HL-60 (cell line): ENCODE data around the gene DLG4.

Experiments used
- DNase-seq, 2 experiments: peaks; one replicate each; pipeline ENCODE4 v3.0.0-alpha.2; 2010 to 2020; ENCODE audit warnings: low read depth in 1 of 2, low spot score in 1 of 2
- H3K27ac ChIP-seq: fragments of 250-450 bp; sonication (Bioruptor Pico); replicated peaks from 2 replicates; pipeline ENCODE4 v1.5.1; 2020; ENCODE audit warnings: mild to moderate bottlenecking, moderate library complexity
- H3K27me3 ChIP-seq: fragments of 250-450 bp; sonication (Bioruptor Pico); 2 replicates; pipeline ENCODE4 v1.5.1; 2021; ENCODE audit warnings: mild to moderate bottlenecking, moderate library complexity; ENCODE audit not compliant: insufficient read depth, poor library complexity, severe bottlenecking
- H3K4me3 ChIP-seq: replicated peaks from 2 replicates; pipeline ENCODE4 v1.5.1; 2011; ENCODE audit warnings: mild to moderate bottlenecking, control low read depth, low read length; ENCODE audit not compliant: insufficient read depth
- GABPA ChIP-seq: IDR thresholded peaks from 2 replicates; pipeline ENCODE4 v1.6.1; 2012; ENCODE audit warnings: low read depth
- POLR2AphosphoS5 ChIP-seq: IDR thresholded peaks from 2 replicates; pipeline ENCODE4 v1.6.1; 2012; ENCODE audit warnings: low read depth
- REST ChIP-seq: IDR thresholded peaks from 2 replicates; pipeline ENCODE4 v1.6.1; 2012; ENCODE audit warnings: low read depth; ENCODE audit not compliant: insufficient replicate concordance
- SPI1 ChIP-seq: IDR thresholded peaks from 2 replicates; pipeline ENCODE4 v1.6.1; 2012; ENCODE audit warnings: low read depth, mild to moderate bottlenecking, borderline replicate concordance
- TF ChIP-seq, protein P1 (sequence below): IDR thresholded peaks from one replicate; pipeline ENCODE4 v1.5.1; 2011; ENCODE audit warnings: low read length, control low read depth, inconsistent platforms; ENCODE audit not compliant: insufficient read depth

The DLG4 gene

DNA sequence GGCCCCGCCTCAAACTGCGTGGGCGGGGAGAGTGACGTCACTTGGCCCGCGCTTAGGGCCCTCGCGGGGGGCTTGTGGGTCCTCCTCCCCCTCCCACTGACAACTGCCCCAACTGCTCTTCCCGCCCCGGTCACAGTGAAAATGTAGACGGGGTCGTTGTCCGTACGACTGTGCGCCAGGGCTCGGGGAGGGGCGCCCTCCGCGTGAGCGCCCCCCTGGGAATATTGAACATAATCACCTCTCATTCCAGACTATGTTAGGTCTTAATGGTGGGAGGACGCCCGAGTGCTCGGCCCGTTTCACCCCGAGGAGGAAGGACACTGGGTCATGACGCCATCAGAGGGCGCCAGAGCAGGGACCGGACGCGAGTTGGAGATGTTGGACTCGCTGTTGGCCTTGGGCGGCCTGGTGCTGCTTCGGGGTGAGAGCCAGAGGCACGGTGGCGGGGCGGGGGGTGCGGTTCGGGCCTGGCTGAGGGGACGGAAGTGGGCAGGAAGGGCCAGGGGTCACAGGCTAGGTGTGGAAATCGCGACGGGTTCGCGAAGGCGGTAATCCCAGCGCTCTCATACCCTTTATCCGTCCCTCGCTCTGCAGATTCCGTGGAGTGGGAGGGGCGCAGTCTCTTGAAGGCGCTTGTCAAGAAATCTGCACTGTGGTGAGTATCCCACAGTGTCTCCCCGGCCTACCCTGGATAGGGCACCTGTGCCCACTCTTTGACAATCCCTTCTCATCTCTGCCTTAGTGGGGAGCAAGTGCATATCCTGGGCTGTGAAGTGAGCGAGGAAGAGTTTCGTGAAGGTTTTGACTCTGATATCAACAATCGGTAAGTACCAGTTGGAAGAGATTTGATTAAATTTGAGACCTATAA, 32.8 kb upstream of the DLG4 start, which contains the start of gene ELP5:
TSS of gene ELP5 (plus strand) at position 40 of the 868 bp plus-strand sequence. CDS start at position 376, 336 bp downstream.
- Histone ChIP-seq H3K27ac (peak within 1 kb of the TSS; percentile 99), H3K27me3 (no peaks in the 10 kb centered on the region), H3K4me3 (peak within 1 kb of the TSS; percentile 67)
- DNase-seq, result peak; percentile 81 to 86
- TF ChIP-seq REST, result no peak
- peak; percentile 76 for TF ChIP-seq POLR2AphosphoS5
- no peak for TF ChIP-seq SPI1

DNA sequence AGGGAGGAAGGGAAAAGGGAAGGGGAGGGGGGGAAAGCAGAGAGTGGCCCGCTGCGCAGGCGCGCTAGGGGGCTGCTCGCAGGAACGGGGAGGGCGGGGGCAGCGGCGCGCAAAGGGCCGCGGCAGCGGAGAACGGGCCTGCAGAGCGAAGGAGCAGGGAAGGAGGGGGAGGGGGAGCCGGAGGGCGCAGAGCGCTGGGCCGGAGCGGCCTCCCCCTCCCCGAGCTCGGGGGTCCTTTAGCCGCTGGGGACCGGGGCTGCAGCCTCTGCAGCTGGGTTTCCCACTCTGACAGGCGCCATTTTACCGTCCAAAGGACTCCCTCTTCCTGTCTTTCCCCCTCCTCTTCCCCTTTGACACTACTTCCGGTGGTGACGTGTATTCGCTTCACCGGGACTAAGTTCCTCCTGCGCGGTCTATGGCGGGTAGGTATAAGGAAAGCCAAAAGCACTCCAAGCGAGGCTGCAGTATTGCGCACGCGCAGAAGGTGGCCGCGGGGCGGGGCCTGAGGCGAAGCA, 32.1 kb upstream of the DLG4 start, which contains the start of gene CTDNEP1:
TSS of gene CTDNEP1 (minus strand) at position 74 of the 515 bp plus-strand sequence. CDS start 438 bp downstream, outside the sequence.
- H3K4me3 ChIP-seq, result peak within 1 kb of the TSS; percentile 67
- peak within 1 kb of the TSS; percentile 99 for H3K27ac ChIP-seq
- no peak for TF ChIP-seq POLR2AphosphoS5
- peak; percentile 35; the same call in 1 of the 2 replicates for TF ChIP-seq SPI1
- peak; percentile 73 for TF ChIP-seq GABPA
- DNase-seq, result peak; percentile 91 to 97
- no peaks in the 10 kb centered on the region for H3K27me3 ChIP-seq

DNA sequence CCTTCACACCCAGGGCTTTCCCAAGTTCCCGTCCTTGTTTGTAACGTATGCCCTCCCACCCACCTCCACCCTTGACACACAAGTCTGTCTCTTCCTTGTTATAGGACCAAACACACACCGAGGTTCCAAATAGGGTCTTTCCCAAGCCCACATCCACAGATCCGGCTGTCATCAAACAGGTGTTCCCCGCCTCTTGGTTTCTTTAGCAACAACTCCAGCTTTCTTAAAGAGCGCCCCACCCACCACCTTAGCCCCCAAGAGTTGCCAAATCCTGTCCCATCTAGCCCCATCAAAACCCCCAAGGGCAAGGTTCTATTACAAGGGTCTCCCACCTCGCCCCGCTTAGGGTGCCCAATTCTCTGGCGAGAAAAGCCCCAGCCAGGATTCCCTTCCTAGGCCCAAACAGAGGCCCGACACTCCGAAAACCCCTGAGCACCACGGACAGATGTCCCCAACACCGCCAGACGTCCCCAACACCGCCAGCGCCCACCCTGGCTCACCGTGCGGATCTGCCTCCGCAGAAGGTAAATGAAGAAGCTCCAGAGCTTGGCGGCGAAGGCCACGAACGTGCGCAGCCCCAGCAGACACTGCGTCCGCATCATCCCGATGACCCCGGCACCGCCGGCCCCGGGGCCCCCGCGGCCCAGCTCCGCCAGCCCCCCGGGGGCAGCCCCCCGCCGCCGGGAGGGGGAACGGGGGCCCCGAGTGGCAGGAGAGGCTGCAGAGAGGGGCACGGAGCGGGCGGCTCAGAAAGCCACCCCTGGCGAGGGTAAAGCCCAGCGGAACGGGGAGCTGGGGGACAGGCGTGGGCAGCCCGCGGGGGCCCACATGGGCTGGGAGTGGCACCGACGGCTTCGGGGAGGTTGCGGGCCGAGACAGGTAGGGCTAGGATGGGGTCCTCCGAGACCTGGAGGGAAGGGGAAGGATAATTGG, 31.3 kb upstream of the DLG4 start:
- peak overlapping the region; percentile 65 for H3K4me3 ChIP-seq
- peak overlapping the region; percentile 99 for H3K27ac ChIP-seq
- TF ChIP-seq REST (no peak), GABPA (no peak), SPI1 (no peak)
- TF ChIP-seq, protein P1, sequence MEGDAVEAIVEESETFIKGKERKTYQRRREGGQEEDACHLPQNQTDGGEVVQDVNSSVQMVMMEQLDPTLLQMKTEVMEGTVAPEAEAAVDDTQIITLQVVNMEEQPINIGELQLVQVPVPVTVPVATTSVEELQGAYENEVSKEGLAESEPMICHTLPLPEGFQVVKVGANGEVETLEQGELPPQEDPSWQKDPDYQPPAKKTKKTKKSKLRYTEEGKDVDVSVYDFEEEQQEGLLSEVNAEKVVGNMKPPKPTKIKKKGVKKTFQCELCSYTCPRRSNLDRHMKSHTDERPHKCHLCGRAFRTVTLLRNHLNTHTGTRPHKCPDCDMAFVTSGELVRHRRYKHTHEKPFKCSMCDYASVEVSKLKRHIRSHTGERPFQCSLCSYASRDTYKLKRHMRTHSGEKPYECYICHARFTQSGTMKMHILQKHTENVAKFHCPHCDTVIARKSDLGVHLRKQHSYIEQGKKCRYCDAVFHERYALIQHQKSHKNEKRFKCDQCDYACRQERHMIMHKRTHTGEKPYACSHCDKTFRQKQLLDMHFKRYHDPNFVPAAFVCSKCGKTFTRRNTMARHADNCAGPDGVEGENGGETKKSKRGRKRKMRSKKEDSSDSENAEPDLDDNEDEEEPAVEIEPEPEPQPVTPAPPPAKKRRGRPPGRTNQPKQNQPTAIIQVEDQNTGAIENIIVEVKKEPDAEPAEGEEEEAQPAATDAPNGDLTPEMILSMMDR, result no peak
- DNase-seq, result no peak
- no peaks in the 10 kb centered on the region for H3K27me3 ChIP-seq

- TF ChIP-seq REST (no peak), SPI1 (peak; percentile 79)
- H3K27me3 ChIP-seq, result no peaks in the 10 kb centered on the region
- peak overlapping the region; percentile 65 for H3K4me3 ChIP-seq
- DNase-seq, result peak in 1 of 2 experiments; percentile 28
- peak overlapping the region; percentile 99 for H3K27ac ChIP-seq
Measured at GRCh38 chr17:7249830-7250229, 30.2 kb upstream of the DLG4 start.
